GM23338 (cell line): Measurements from ENCODE around the gene PLAGL1. TPM values are rescaled to one million over a fixed set of nuclear protein-coding genes. Genes with fewer than 3 reads are reported as not detected.

Source experiments
- ETS1 ChIP-seq: IDR thresholded peaks from 2 replicates; pipeline ENCODE4 v1.6.1; 2016; ENCODE audit warnings: antibody characterized with exemption
- EZH2 ChIP-seq: fragments of 200-600 bp; sonication (generic); IDR thresholded peaks from one replicate; pipeline ENCODE4 v1.8.0; 2017; ENCODE audit warnings: antibody characterized with exemption, mild to moderate bottlenecking, low read depth; ENCODE audit not compliant: unreplicated experiment
- EZH2phosphoT487 ChIP-seq: fragments of 200-600 bp; sonication (generic); IDR thresholded peaks from one replicate; pipeline ENCODE4 v1.8.1; 2018; ENCODE audit warnings: antibody characterized with exemption; ENCODE audit not compliant: unreplicated experiment
- NANOG ChIP-seq: IDR thresholded peaks from 2 replicates; pipeline ENCODE4 v1.6.1; 2016; ENCODE audit warnings: antibody characterized with exemption, borderline replicate concordance
- POLR2AphosphoS5 ChIP-seq: IDR thresholded peaks from 2 replicates; pipeline ENCODE4 v1.6.1; 2016; ENCODE audit warnings: antibody characterized with exemption, low read depth
- ZNF331 ChIP-seq: fragments of 250-450 bp; sonication (Bioruptor Pico); IDR thresholded peaks from 2 replicates; pipeline ENCODE4 v1.5.0; 2020; ENCODE audit warnings: low read depth, mild to moderate bottlenecking, moderate library complexity
- ZNF462 ChIP-seq: fragments of 250-450 bp; sonication (Bioruptor Pico); IDR thresholded peaks from 2 replicates; pipeline ENCODE4 v1.5.0; 2020; ENCODE audit warnings: mild to moderate bottlenecking, moderate library complexity
- polyA plus RNA-seq: library from polyadenylated mRNA; unstranded; fragments of >200 nt; fragmentation: Nextera tagmentation; extraction: Ambion mirVana; gene quantifications from 2 replicates; pipeline ENCODE4 v1.2.1, GENCODE V29; 2016
- total RNA-seq: library from RNA; depleted of rRNA; stranded (reverse); fragments of >200 nt; shearing (Covaris generic); gene quantifications from 2 replicates; pipeline ENCODE4 v1.2.3, GENCODE V29; 2014

PLAGL1 gene
- total and polyA plus RNA-seq, 2 experiments from 2014 or later: 0.90 to 1.7 TPM

GRCh38 chr6:144007478-144008119 lies 460 bp downstream of the PLAGL1 start (continued):
- TF ChIP-seq ZNF462 (CRISPR knock-in tag) (no peak), POLR2AphosphoS5 (no peak), ETS1 (no peak), EZH2phosphoT487 (peak; percentile 74), NANOG (no peak), EZH2 (peak; percentile 96), ZNF331 (CRISPR knock-in tag) (no peak)
